ENCODE data around the gene FOXP1.

The FOXP1 gene

DNA sequence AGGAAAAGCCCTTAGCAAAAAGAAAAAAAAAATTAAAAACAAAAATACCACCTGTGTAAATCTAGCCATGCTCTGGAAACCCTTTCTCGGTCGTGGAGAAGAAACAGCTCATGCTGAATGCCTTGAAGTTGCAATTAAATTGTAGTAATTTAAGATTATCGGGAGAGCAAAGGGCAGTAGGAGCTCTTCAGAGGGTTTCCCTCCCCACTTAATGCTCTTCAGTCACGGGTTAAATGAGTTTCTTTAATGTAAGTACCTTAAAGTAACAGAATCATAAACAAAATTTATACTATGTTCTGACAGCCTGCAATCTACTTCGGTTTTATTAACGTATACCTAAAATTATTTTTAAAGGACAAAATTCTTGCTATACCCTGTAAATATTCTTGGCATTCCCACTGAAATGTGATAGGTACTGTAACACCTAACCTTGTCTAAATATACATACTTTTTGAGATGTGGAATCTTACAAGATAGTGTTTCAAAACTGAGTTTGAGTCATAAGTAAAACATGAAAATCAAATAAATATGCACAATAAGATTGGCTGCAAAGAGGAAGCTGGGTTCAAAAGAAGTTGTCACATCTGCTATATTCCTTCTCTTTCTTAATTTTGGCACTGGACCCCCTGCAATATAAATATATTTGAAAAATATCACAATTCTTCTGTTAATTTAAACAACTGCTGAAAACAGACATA lies 5.3 kb downstream of the FOXP1 start:
- Histone ChIP-seq H3K4me3 (ENCODE audit: low read depth, low read length) (no peak overlapping the region), H3K9me3 (ENCODE audit: control insufficient read depth, insufficient read depth, low read length) (no peaks in the 10 kb centered on the region), H3K9ac (ENCODE audit: low read depth, low read length) (no peak overlapping the region), H3K36me3 (ENCODE audit: control insufficient read depth, insufficient read depth, low read length) (no peaks in the 10 kb centered on the region), H3K27me3 (ENCODE audit: control insufficient read depth, insufficient read depth, low read length) (peaks cover 17% of the 10 kb centered on the region), H3K4me1 (ENCODE audit: control insufficient read depth, insufficient read depth, low read length) (peaks cover 8% of the 10 kb centered on the region)

DNA sequence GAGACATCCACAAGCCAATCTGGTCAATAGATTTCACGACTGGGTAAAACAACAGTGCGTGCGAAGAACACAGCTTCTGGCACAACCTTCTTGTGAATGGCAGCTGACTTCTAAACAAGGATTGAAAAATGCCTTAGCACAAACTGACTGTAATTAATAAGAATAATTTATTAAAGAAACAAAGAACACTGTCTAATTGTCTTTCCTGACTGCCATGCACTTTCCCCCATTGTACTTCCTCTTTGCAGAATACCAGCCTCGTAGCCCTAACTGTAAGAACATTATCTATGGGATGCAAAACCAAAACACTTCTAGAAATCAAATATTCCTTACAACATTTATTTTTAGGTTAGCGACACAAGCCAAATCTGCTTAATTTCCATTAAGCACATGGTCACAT lies 6.5 kb downstream of the FOXP1 start:
- Histone ChIP-seq H3K36me3 (ENCODE audit: control insufficient read depth, insufficient read depth, low read length) (no peaks in the 10 kb centered on the region), H3K9ac (ENCODE audit: low read depth, low read length) (no peak overlapping the region), H3K27me3 (ENCODE audit: control insufficient read depth, insufficient read depth, low read length) (peaks cover 17% of the 10 kb centered on the region), H3K4me3 (ENCODE audit: low read depth, low read length) (no peak overlapping the region), H3K4me1 (ENCODE audit: control insufficient read depth, insufficient read depth, low read length) (peaks cover 8% of the 10 kb centered on the region), H3K9me3 (ENCODE audit: control insufficient read depth, insufficient read depth, low read length) (no peaks in the 10 kb centered on the region)

DNA sequence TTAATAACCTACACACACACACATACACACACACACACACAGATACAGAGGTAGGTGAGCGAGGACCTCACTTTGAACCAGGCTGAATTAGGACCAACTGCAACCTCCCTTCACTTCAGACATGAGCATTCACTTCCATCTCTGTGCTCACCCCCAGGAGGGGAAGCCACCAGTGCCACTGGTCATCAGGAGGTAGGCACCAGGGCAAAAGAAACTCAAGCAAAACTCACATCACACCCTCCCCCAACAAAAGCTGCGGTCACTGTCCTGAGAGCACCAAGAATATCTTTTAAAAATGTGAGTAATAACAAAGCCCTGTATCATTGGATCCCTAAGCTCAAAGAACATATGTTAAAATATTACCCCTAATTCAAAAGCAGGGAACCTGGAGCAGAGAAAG lies 8.1 kb downstream of the FOXP1 start:
- no peak overlapping the region for H3K4me3 ChIP-seq (ENCODE audit: low read depth, low read length)
- no peaks in the 10 kb centered on the region for H3K36me3 ChIP-seq (ENCODE audit: control insufficient read depth, insufficient read depth, low read length)
- H3K9me3 ChIP-seq (ENCODE audit: control insufficient read depth, insufficient read depth, low read length), result no peaks in the 10 kb centered on the region
- H3K9ac ChIP-seq (ENCODE audit: low read depth, low read length), result no peak overlapping the region
- H3K27me3 ChIP-seq (ENCODE audit: control insufficient read depth, insufficient read depth, low read length), result peaks cover 8% of the 10 kb centered on the region
- peaks cover 8% of the 10 kb centered on the region for H3K4me1 ChIP-seq (ENCODE audit: control insufficient read depth, insufficient read depth, low read length)

DNA sequence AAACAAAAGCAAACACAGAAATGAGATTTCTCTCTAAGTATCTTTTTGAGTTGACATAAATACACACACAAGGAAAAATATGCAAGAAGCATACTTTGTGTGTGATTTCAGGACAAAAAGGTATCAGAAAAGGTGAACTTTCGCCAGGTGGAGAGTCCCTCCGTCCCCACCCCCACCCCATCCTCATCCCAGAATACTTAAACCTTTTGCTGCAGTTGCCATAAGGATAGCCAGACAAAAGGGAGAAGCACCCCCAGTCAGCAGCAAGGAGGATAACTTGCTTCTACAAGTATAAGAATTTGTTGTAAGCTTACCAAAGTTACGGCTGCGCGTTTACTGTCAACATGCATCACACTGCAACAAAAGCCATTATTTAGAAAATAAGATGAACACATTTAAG lies 10.3 kb downstream of the FOXP1 start:
- no peaks in the 10 kb centered on the region for H3K27me3 ChIP-seq (ENCODE audit: control insufficient read depth, insufficient read depth, low read length)
- peaks cover 3% of the 10 kb centered on the region for H3K4me1 ChIP-seq (ENCODE audit: control insufficient read depth, insufficient read depth, low read length)
- H3K36me3 ChIP-seq (ENCODE audit: control insufficient read depth, insufficient read depth, low read length), result no peaks in the 10 kb centered on the region
- H3K9ac ChIP-seq (ENCODE audit: low read depth, low read length), result no peak overlapping the region
- H3K9me3 ChIP-seq (ENCODE audit: control insufficient read depth, insufficient read depth, low read length), result no peaks in the 10 kb centered on the region
- no peak overlapping the region for H3K4me3 ChIP-seq (ENCODE audit: low read depth, low read length)

DNA sequence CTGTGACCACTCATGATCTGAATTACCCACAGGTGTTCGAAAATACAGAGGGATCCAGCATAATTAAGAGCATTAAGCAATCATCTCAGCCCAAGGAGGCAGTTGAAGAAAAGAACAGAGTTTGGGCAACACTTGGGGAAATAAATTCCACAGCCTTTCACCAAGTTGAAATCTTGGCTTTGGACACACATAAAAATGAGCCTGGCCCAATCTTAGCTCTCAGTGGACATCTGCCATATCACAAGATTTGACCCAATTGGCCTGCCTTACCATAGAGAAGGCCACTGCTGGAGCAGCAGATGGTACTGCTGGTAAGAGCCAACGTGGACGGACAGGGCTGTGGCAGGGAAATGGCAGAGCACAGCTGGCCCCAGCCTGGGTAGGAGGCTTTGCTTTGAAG lies 13.0 kb downstream of the FOXP1 start:
- Histone ChIP-seq H3K9me3 (ENCODE audit: control insufficient read depth, insufficient read depth, low read length) (no peaks in the 10 kb centered on the region), H3K9ac (ENCODE audit: low read depth, low read length) (no peak overlapping the region), H3K36me3 (ENCODE audit: control insufficient read depth, insufficient read depth, low read length) (no peaks in the 10 kb centered on the region), H3K4me1 (ENCODE audit: control insufficient read depth, insufficient read depth, low read length) (peaks cover 3% of the 10 kb centered on the region), H3K4me3 (ENCODE audit: low read depth, low read length) (no peak overlapping the region), H3K27me3 (ENCODE audit: control insufficient read depth, insufficient read depth, low read length) (no peaks in the 10 kb centered on the region)

DNA sequence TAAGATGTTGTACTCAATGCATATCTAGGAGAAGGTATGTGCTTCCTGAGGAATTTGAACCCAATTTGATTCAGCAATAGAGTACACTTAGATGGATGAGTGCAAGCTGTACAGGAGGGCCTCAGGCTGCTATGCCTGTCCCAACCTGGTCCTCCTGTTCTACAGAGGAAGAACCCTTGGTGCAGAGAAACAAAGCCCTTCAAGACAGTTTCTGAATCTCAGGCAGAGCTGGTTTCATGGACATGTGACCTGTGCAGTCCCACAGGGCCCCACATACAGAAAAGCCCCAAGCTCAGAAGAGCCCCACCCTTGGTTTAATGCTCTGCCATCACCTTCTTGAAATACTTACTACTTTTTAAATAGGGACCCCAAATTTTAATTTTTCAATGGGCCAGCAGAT lies 15.3 kb downstream of the FOXP1 start:
- Histone ChIP-seq H3K4me3 (ENCODE audit: low read depth, low read length) (no peak overlapping the region), H3K36me3 (ENCODE audit: control insufficient read depth, insufficient read depth, low read length) (no peaks in the 10 kb centered on the region), H3K9ac (ENCODE audit: low read depth, low read length) (no peak overlapping the region), H3K4me1 (ENCODE audit: control insufficient read depth, insufficient read depth, low read length) (no peaks in the 10 kb centered on the region), H3K27me3 (ENCODE audit: control insufficient read depth, insufficient read depth, low read length) (no peaks in the 10 kb centered on the region), H3K9me3 (ENCODE audit: control insufficient read depth, insufficient read depth, low read length) (no peaks in the 10 kb centered on the region)

DNA sequence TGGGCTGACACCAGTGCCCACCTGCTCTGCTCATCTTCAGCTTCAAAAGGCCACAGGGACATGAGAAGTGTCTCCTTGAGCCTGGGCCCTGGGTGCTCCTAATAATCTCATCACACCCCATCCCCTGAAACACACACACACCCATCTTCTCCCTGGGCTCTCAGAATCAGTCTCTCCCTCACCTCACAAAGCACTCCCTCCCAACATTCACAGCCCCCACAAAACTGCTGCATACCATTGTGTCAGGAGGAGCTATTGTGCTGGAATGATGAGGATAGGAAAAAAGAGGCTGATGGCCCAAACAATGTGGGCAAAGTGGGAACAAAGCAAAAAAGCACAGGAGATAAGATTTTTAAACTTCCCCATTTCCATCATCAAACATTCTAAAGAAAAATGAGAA lies 16.8 kb downstream of the FOXP1 start:
- Histone ChIP-seq H3K9ac (ENCODE audit: low read depth, low read length) (no peak overlapping the region), H3K4me3 (ENCODE audit: low read depth, low read length) (no peak overlapping the region), H3K4me1 (ENCODE audit: control insufficient read depth, insufficient read depth, low read length) (no peaks in the 10 kb centered on the region), H3K9me3 (ENCODE audit: control insufficient read depth, insufficient read depth, low read length) (no peaks in the 10 kb centered on the region), H3K36me3 (ENCODE audit: control insufficient read depth, insufficient read depth, low read length) (no peaks in the 10 kb centered on the region), H3K27me3 (ENCODE audit: control insufficient read depth, insufficient read depth, low read length) (no peaks in the 10 kb centered on the region)

DNA sequence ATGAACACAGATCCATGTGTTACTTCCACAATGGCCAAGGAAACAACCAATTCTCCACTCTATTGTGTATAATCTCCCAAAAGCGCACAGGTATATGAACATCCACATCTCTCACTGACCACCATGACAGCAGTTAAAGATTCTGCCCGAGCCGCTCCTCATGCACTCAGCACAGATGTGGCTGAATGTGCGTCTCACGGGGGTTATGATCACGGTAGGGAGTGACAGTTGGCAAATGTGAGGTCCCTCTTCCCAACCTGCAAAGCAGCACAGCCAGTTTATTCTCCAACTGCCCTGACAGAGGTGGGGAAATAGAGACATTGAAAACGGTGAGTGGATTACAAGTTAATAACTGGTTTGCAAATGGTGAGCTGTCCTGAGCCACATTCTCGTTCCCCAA lies 17.6 kb downstream of the FOXP1 start:
- no peak overlapping the region for H3K4me3 ChIP-seq (ENCODE audit: low read depth, low read length)
- H3K9ac ChIP-seq (ENCODE audit: low read depth, low read length), result no peak overlapping the region
- H3K27me3 ChIP-seq (ENCODE audit: control insufficient read depth, insufficient read depth, low read length), result no peaks in the 10 kb centered on the region
- no peaks in the 10 kb centered on the region for H3K4me1 ChIP-seq (ENCODE audit: control insufficient read depth, insufficient read depth, low read length)
- H3K9me3 ChIP-seq (ENCODE audit: control insufficient read depth, insufficient read depth, low read length), result no peaks in the 10 kb centered on the region
- no peaks in the 10 kb centered on the region for H3K36me3 ChIP-seq (ENCODE audit: control insufficient read depth, insufficient read depth, low read length)

DNA sequence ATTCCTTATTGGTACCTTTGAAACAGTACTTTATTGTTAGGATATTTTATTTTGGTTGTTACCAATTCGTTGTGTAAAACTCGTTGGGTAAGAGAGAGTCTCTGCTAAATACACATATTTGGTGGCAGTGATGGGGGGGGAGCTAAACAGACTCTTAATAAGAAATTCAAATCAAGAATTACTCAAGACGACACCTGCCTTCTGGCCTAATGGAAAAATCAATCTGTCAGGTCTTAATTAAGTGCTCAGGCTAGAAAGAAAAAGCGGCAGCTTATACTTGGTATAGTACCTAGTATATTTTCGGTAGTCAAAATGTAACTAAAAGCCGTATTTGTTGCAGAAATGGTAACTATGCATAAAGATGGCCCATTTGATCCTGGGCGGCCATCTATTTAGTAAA lies 18.2 kb downstream of the FOXP1 start:
- Histone ChIP-seq H3K4me3 (ENCODE audit: low read depth, low read length) (no peak overlapping the region), H3K9ac (ENCODE audit: low read depth, low read length) (no peak overlapping the region), H3K27me3 (ENCODE audit: control insufficient read depth, insufficient read depth, low read length) (no peaks in the 10 kb centered on the region), H3K9me3 (ENCODE audit: control insufficient read depth, insufficient read depth, low read length) (no peaks in the 10 kb centered on the region), H3K4me1 (ENCODE audit: control insufficient read depth, insufficient read depth, low read length) (no peaks in the 10 kb centered on the region), H3K36me3 (ENCODE audit: control insufficient read depth, insufficient read depth, low read length) (no peaks in the 10 kb centered on the region)

DNA sequence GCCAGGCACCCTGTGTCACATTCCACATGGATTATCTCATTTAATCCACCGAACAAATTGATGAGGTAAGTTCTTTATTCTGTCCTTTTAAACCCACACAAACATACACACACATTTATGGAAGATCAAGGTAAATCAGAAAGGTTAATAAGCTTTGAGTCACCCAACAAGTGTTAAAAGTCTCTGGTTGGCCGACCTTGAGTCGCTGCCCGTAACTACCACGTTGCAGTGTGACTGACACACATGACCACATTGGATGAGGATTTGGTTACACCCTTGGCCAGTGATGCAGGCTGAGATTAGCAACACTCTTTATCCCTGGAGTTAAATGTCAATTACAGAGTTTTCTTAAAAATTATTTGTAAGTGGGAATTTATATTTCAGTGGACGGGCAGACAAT lies 19.2 kb downstream of the FOXP1 start:
- no peak overlapping the region for H3K9ac ChIP-seq (ENCODE audit: low read depth, low read length)
- H3K4me1 ChIP-seq (ENCODE audit: control insufficient read depth, insufficient read depth, low read length), result no peaks in the 10 kb centered on the region
- H3K9me3 ChIP-seq (ENCODE audit: control insufficient read depth, insufficient read depth, low read length), result no peaks in the 10 kb centered on the region
- no peak overlapping the region for H3K4me3 ChIP-seq (ENCODE audit: low read depth, low read length)
- H3K27me3 ChIP-seq (ENCODE audit: control insufficient read depth, insufficient read depth, low read length), result no peaks in the 10 kb centered on the region
- no peaks in the 10 kb centered on the region for H3K36me3 ChIP-seq (ENCODE audit: control insufficient read depth, insufficient read depth, low read length)

DNA sequence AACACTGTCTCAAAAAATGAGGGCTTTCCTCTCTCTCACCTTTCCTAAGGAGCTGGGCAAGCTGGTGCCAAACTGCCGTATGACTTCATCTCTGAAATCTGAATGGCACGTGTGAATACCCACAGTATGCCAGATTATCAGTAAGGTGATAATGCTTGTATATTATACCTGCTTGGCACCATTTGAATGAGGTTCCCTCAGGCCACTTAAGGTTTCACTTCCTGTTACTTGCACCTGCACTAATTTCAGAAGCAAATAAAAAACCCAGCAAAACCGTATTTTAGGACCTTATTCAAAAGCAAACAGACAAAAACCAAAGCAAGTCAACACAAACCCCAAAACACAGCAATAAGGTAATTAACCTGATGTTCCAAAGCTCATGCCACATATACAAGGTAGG lies 19.7 kb downstream of the FOXP1 start:
- Histone ChIP-seq H3K4me1 (ENCODE audit: control insufficient read depth, insufficient read depth, low read length) (no peaks in the 10 kb centered on the region), H3K9me3 (ENCODE audit: control insufficient read depth, insufficient read depth, low read length) (no peaks in the 10 kb centered on the region), H3K4me3 (ENCODE audit: low read depth, low read length) (no peak overlapping the region), H3K9ac (ENCODE audit: low read depth, low read length) (no peak overlapping the region), H3K36me3 (ENCODE audit: control insufficient read depth, insufficient read depth, low read length) (no peaks in the 10 kb centered on the region), H3K27me3 (ENCODE audit: control insufficient read depth, insufficient read depth, low read length) (no peaks in the 10 kb centered on the region)

DNA sequence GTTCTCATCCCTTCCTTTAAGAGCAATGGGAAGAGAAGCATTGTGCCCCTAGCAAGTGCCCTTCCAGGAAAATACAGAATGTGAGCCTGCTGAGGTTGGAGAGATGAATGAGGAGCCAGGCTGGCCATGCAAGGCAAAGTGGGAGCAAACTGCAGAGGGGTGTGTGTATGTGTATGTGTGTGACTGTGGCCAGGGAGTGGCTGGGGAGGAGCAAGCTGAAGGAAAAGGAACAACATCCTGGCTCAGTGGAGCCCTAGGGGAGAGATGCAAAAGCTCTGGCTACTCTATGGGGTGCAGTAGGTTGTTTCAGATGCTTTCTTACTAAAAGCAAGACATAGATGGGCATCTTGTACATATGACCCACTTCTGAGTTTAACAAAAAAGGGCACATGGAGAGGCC lies 20.6 kb downstream of the FOXP1 start:
- Histone ChIP-seq H3K27me3 (ENCODE audit: control insufficient read depth, insufficient read depth, low read length) (no peaks in the 10 kb centered on the region), H3K9ac (ENCODE audit: low read depth, low read length) (no peak overlapping the region), H3K36me3 (ENCODE audit: control insufficient read depth, insufficient read depth, low read length) (no peaks in the 10 kb centered on the region), H3K9me3 (ENCODE audit: control insufficient read depth, insufficient read depth, low read length) (no peaks in the 10 kb centered on the region), H3K4me3 (ENCODE audit: low read depth, low read length) (no peak overlapping the region), H3K4me1 (ENCODE audit: control insufficient read depth, insufficient read depth, low read length) (no peaks in the 10 kb centered on the region)

Data from iPS-15b (cell line).